Measurements from ENCODE around the gene NFATC2. TPM values are rescaled to one million over a fixed set of nuclear protein-coding genes. Genes with fewer than 3 reads are reported as not detected.

Gene NFATC2
- total and polyA plus RNA-seq, 2 experiments from 2014 or later: 4.9 to 8.3 TPM

- no peak overlapping the region for H2AFZ ChIP-seq
- DNase-seq (ENCODE audit: low spot score): no peak
- WGBS (ENCODE audit: low lambda C conversion rate, missing lambda C conversion rate): 95% methylated on average over 14 of the region's 14 CpGs
- H3K9me3 ChIP-seq (ENCODE audit: low read depth): no peaks in the 10 kb centered on the region
- TF ChIP-seq EZH2phosphoT487 (IDR thresholded peaks at IDR 0.05; ENCODE audit: low read depth, severe bottlenecking, unreplicated experiment): no peak
- no peak for TF ChIP-seq CTCF (IDR thresholded peaks at IDR 0.05; ENCODE audit: poor library complexity)
- no peak for TF ChIP-seq EZH2 (IDR thresholded peaks at IDR 0.05; ENCODE audit: borderline replicate concordance)
- H4K20me1 ChIP-seq (ENCODE audit: insufficient read depth, poor library complexity, severe bottlenecking): no peaks in the 10 kb centered on the region
- H3K4me1 ChIP-seq (ENCODE audit: insufficient read depth): no peaks in the 10 kb centered on the region
- no peak overlapping the region for H3K4me3 ChIP-seq
- H3K4me2 ChIP-seq: no peak overlapping the region
- no peaks in the 10 kb centered on the region for H3K36me3 ChIP-seq (replicated peaks; ENCODE audit: insufficient read depth, low read depth)
- no peak overlapping the region for H3K27ac ChIP-seq
- H3K79me2 ChIP-seq: no peaks in the 10 kb centered on the region
- no peaks in the 10 kb centered on the region for H3K9me2 ChIP-seq (replicated peaks; ENCODE audit: insufficient read depth)
- no peaks in the 10 kb centered on the region for H3K27me3 ChIP-seq
Measured at GRCh38 chr20:51583499-51583898, 41.0 kb upstream of the NFATC2 start.

- no peak overlapping the region for H3K4me2 ChIP-seq
- H2AFZ ChIP-seq: no peak overlapping the region
- 92% methylated on average over 13 of the region's 13 CpGs for WGBS (ENCODE audit: low lambda C conversion rate, missing lambda C conversion rate)
- no peaks in the 10 kb centered on the region for H4K20me1 ChIP-seq (ENCODE audit: insufficient read depth, poor library complexity, severe bottlenecking)
- DNase-seq (ENCODE audit: low spot score): no peak
- H3K4me1 ChIP-seq (ENCODE audit: insufficient read depth): no peaks in the 10 kb centered on the region
- no peak for TF ChIP-seq EZH2 (IDR thresholded peaks at IDR 0.05; ENCODE audit: borderline replicate concordance)
- TF ChIP-seq EZH2phosphoT487 (IDR thresholded peaks at IDR 0.05; ENCODE audit: low read depth, severe bottlenecking, unreplicated experiment): no peak
- TF ChIP-seq CTCF (IDR thresholded peaks at IDR 0.05; ENCODE audit: poor library complexity): no peak
- H3K9me2 ChIP-seq (replicated peaks; ENCODE audit: insufficient read depth): no peaks in the 10 kb centered on the region
- H3K9me3 ChIP-seq (ENCODE audit: low read depth): no peaks in the 10 kb centered on the region
- H3K4me3 ChIP-seq: no peak overlapping the region
- no peaks in the 10 kb centered on the region for H3K79me2 ChIP-seq
- no peak overlapping the region for H3K27ac ChIP-seq
- no peaks in the 10 kb centered on the region for H3K27me3 ChIP-seq
- H3K36me3 ChIP-seq (replicated peaks; ENCODE audit: insufficient read depth, low read depth): no peaks in the 10 kb centered on the region
Measured at GRCh38 chr20:51583073-51583472, 40.6 kb upstream of the NFATC2 start.

- DNase-seq (ENCODE audit: low spot score): no peak
- Histone ChIP-seq H3K4me2 (no peak overlapping the region), H2AFZ (no peak overlapping the region), H3K4me3 (no peak overlapping the region), H3K4me1 (ENCODE audit: insufficient read depth) (no peaks in the 10 kb centered on the region), H3K9me3 (ENCODE audit: low read depth) (no peaks in the 10 kb centered on the region), H3K27me3 (no peaks in the 10 kb centered on the region), H3K36me3 (replicated peaks; ENCODE audit: insufficient read depth, low read depth) (no peaks in the 10 kb centered on the region), H3K79me2 (no peaks in the 10 kb centered on the region), H3K9me2 (replicated peaks; ENCODE audit: insufficient read depth) (no peaks in the 10 kb centered on the region), H3K27ac (no peak overlapping the region), H4K20me1 (ENCODE audit: insufficient read depth, poor library complexity, severe bottlenecking) (no peaks in the 10 kb centered on the region)
- no peak for TF ChIP-seq EZH2 (IDR thresholded peaks at IDR 0.05; ENCODE audit: borderline replicate concordance)
- no peak for TF ChIP-seq EZH2phosphoT487 (IDR thresholded peaks at IDR 0.05; ENCODE audit: low read depth, severe bottlenecking, unreplicated experiment)
- no peak for TF ChIP-seq CTCF (IDR thresholded peaks at IDR 0.05; ENCODE audit: poor library complexity)
Measured at GRCh38 chr20:51581571-51581970, 39.1 kb upstream of the NFATC2 start.

- H3K36me3 ChIP-seq (replicated peaks; ENCODE audit: insufficient read depth, low read depth): no peaks in the 10 kb centered on the region
- H2AFZ ChIP-seq: no peak overlapping the region
- H3K4me2 ChIP-seq: no peak overlapping the region
- no peaks in the 10 kb centered on the region for H3K79me2 ChIP-seq
- no peaks in the 10 kb centered on the region for H3K9me3 ChIP-seq (ENCODE audit: low read depth)
- TF ChIP-seq CTCF (IDR thresholded peaks at IDR 0.05; ENCODE audit: poor library complexity) (no peak), EZH2phosphoT487 (IDR thresholded peaks at IDR 0.05; ENCODE audit: low read depth, severe bottlenecking, unreplicated experiment) (no peak), EZH2 (IDR thresholded peaks at IDR 0.05; ENCODE audit: borderline replicate concordance) (no peak)
- H3K4me3 ChIP-seq: no peak overlapping the region
- 64% methylated on average over 8 of the region's 8 CpGs for WGBS (ENCODE audit: low lambda C conversion rate, missing lambda C conversion rate)
- no peaks in the 10 kb centered on the region for H3K4me1 ChIP-seq (ENCODE audit: insufficient read depth)
- no peaks in the 10 kb centered on the region for H3K27me3 ChIP-seq
- H3K9me2 ChIP-seq (replicated peaks; ENCODE audit: insufficient read depth): no peaks in the 10 kb centered on the region
- DNase-seq (ENCODE audit: low spot score): peak; percentile 60
- no peaks in the 10 kb centered on the region for H4K20me1 ChIP-seq (ENCODE audit: insufficient read depth, poor library complexity, severe bottlenecking)
- H3K27ac ChIP-seq: no peak overlapping the region
Measured at GRCh38 chr20:51579137-51579536, 36.6 kb upstream of the NFATC2 start.
